Glutamatergic neuron (in vitro differentiated cells): ENCODE measurements around the gene SLC7A7. TPM values are rescaled to one million over a fixed set of nuclear protein-coding genes. Genes with fewer than 3 reads are reported as not detected.

ENCODE experiments used
- DNase-seq: peaks from one replicate; pipeline ENCODE4 v3.0.0; 2022
- H3K27ac Mint-ChIP-seq: one replicate; pipeline ENCODE4 v1.8.0; 2020; ENCODE audit warnings: mild to moderate bottlenecking, mixed read lengths, inconsistent platforms; ENCODE audit not compliant: unreplicated experiment
- H3K27me3 Mint-ChIP-seq: one replicate; pipeline ENCODE4 v1.8.0; 2020; ENCODE audit warnings: mild to moderate bottlenecking, moderate library complexity, mixed read lengths, inconsistent platforms; ENCODE audit not compliant: unreplicated experiment
- H3K36me3 Mint-ChIP-seq: one replicate; pipeline ENCODE4 v1.8.0; 2020; ENCODE audit warnings: mild to moderate bottlenecking, mixed read lengths, inconsistent platforms; ENCODE audit not compliant: unreplicated experiment
- H3K4me1 Mint-ChIP-seq: one replicate; pipeline ENCODE4 v1.8.0; 2020; ENCODE audit warnings: mild to moderate bottlenecking, low read depth, mixed read lengths, inconsistent platforms; ENCODE audit not compliant: unreplicated experiment
- H3K4me3 Mint-ChIP-seq: one replicate; pipeline ENCODE4 v1.8.0; 2020; ENCODE audit warnings: mild to moderate bottlenecking, mixed read lengths, inconsistent platforms; ENCODE audit not compliant: unreplicated experiment
- H3K9me3 Mint-ChIP-seq: one replicate; pipeline ENCODE4 v1.8.0; 2020; ENCODE audit warnings: mild to moderate bottlenecking, moderate library complexity, mixed read lengths, inconsistent platforms; ENCODE audit not compliant: unreplicated experiment
- CTCF ChIP-seq: fragments of 200-600 bp; sonication (generic); IDR thresholded peaks from one replicate; pipeline ENCODE4 v1.5.0; 2021; ENCODE audit not compliant: partially characterized antibody, unreplicated experiment
- total RNA-seq: library from RNA; stranded (reverse); fragmentation: NEBNext Ultra II Directional; extraction: Animal tissue kit (Norgen Biotek cat#: 25700); gene quantifications from one replicate; pipeline ENCODE4 v1.2.1, GENCODE V29; 2021; ENCODE audit not compliant: unreplicated experiment

Gene SLC7A7
- total RNA-seq, 1 donor from 2014 or later: 1.7 TPM

- H3K9me3 Mint-ChIP-seq: peaks cover 3% of the 10 kb centered on the region
- H3K27me3 Mint-ChIP-seq: peaks cover 3% of the 10 kb centered on the region
- no peak for DNase-seq
- H3K27ac Mint-ChIP-seq: no peak overlapping the region
- TF ChIP-seq CTCF: no peak
- no peak overlapping the region for H3K4me3 Mint-ChIP-seq
- peaks cover 11% of the 10 kb centered on the region for H3K4me1 Mint-ChIP-seq
- no peaks in the 10 kb centered on the region for H3K36me3 Mint-ChIP-seq
These were observed 9.6 kb upstream of the SLC7A7 start for GRCh38 chr14:22824711-22825359.

- peak; percentile 78 for TF ChIP-seq CTCF
- Mint-ChIP-seq H3K27ac (no peak overlapping the region), H3K27me3 (no peaks in the 10 kb centered on the region), H3K4me1 (peaks cover 7% of the 10 kb centered on the region), H3K4me3 (peak overlapping the region; percentile 80), H3K36me3 (no peaks in the 10 kb centered on the region), H3K9me3 (no peaks in the 10 kb centered on the region)
- peak; percentile 83 for DNase-seq
These were observed 7.4 kb upstream of the SLC7A7 start for GRCh38 chr14:22822571-22823098.

GRCh38 chr14:22822016-22822570, 6.9 kb upstream of the SLC7A7 start:
- Mint-ChIP-seq H3K27ac (no peak overlapping the region), H3K9me3 (no peaks in the 10 kb centered on the region), H3K4me3 (peak overlapping the region; percentile 70), H3K27me3 (no peaks in the 10 kb centered on the region), H3K4me1 (peaks cover 7% of the 10 kb centered on the region), H3K36me3 (no peaks in the 10 kb centered on the region)
- no peak for TF ChIP-seq CTCF
- DNase-seq: no peak

- Mint-ChIP-seq H3K36me3 (no peaks in the 10 kb centered on the region), H3K4me3 (no peak overlapping the region), H3K9me3 (no peaks in the 10 kb centered on the region), H3K27ac (peak overlapping the region; percentile 48), H3K4me1 (peaks cover 7% of the 10 kb centered on the region), H3K27me3 (no peaks in the 10 kb centered on the region)
- DNase-seq: no peak
- no peak for TF ChIP-seq CTCF
These were observed 6.2 kb upstream of the SLC7A7 start for GRCh38 chr14:22821193-22822015.
